HG03342 (cell line): Measurements from ENCODE around the gene MKS1.
A peak's percentile ranks its signal among the peaks of the same experiment; 100 is the strongest.

ENCODE experiments used
- ATAC-seq: cut with Tn5 transposase; IDR thresholded peaks from one replicate; pipeline ENCODE4 v1.9.1; 2021; ENCODE audit warnings: mild to moderate bottlenecking, moderate library complexity; ENCODE audit not compliant: unreplicated experiment

The MKS1 gene

GRCh38 chr17:58245428-58246103 lies 26.5 kb upstream of the MKS1 start:
- no peak for ATAC-seq

- ATAC-seq: no peak
These were observed 25.9 kb upstream of the MKS1 start for GRCh38 chr17:58244963-58245362.

GRCh38 chr17:58242171-58242784 lies 23.2 kb upstream of the MKS1 start:
- no peak for ATAC-seq

- no peak for ATAC-seq
These were observed 20.9 kb upstream of the MKS1 start for GRCh38 chr17:58239987-58240386.

GRCh38 chr17:58238147-58238634 lies 19.1 kb upstream of the MKS1 start, which contains the start of gene LPO:
Gene LPO, plus strand, starts transcription at chr17:58238584. Its CDS starts 4,396 bp downstream, at chr17:58242980.
- ATAC-seq: no peak

- no peak for ATAC-seq
These were observed 17.3 kb upstream of the MKS1 start for GRCh38 chr17:58236394-58236793.

- ATAC-seq: no peak
These were observed 16.8 kb upstream of the MKS1 start for GRCh38 chr17:58235821-58236220.

- no peak for ATAC-seq
These were observed 15.5 kb upstream of the MKS1 start for GRCh38 chr17:58234512-58234911.

GRCh38 chr17:58233543-58233942 lies 14.5 kb upstream of the MKS1 start:
- ATAC-seq: peak; percentile 64

- ATAC-seq: peak; percentile 72
These were observed 13.7 kb upstream of the MKS1 start for GRCh38 chr17:58232707-58233156.

- ATAC-seq: no peak
These were observed 12.6 kb upstream of the MKS1 start for GRCh38 chr17:58231641-58232040.

- no peak for ATAC-seq
These were observed 10.8 kb upstream of the MKS1 start for GRCh38 chr17:58229881-58230280.

GRCh38 chr17:58229384-58229783 lies 10.3 kb upstream of the MKS1 start:
- no peak for ATAC-seq

GRCh38 chr17:58228679-58229078 lies 9.6 kb upstream of the MKS1 start:
- ATAC-seq: no peak

- ATAC-seq: no peak
These were observed 8.7 kb upstream of the MKS1 start for GRCh38 chr17:58227733-58228132.

GRCh38 chr17:58224315-58224714 lies 5.3 kb upstream of the MKS1 start:
- no peak for ATAC-seq

GRCh38 chr17:58219789-58220183 lies 731 bp upstream of the MKS1 start:
- no peak for ATAC-seq

- no peak for ATAC-seq
These were observed 1.3 kb downstream of the MKS1 start for GRCh38 chr17:58217766-58218165.

- ATAC-seq: no peak
These were observed 3.4 kb downstream of the MKS1 start for GRCh38 chr17:58215685-58216084.

- ATAC-seq: no peak
These were observed 8.1 kb downstream of the MKS1 start for GRCh38 chr17:58210922-58211321.

- no peak for ATAC-seq
These were observed 10.7 kb downstream of the MKS1 start for GRCh38 chr17:58208344-58208743.

- ATAC-seq: no peak
These were observed 11.6 kb downstream of the MKS1 start for GRCh38 chr17:58207451-58207850.
